ENCODE measurements around the gene HRH1. TPM values are rescaled to one million over a fixed set of nuclear protein-coding genes. Genes with fewer than 3 reads are reported as not detected.

HRH1 gene
- total and polyA plus RNA-seq, 12 donors, result 0.24 to 6.5 (median 2.2) TPM

DNA sequence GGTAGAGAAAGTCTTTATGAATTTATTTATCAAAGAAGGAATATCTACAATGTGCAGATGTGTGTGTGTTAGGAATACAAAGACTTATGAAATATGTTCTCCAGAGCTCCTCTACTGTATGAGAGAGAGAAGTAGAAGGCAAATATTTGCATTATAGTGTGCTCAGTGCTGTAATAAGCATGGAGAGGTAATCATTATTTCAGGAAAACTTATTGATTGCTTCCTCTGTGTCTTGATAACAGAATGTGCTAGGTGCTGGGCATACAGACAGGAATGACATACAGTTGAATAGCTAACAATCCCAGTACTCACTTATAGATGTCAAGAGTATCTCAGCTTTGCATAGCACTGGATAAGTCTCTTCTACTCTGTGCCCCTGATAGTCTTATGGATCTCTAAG is 148.2 kb downstream of the HRH1 start:
- no peak for TF ChIP-seq POLR2A (IDR thresholded peaks at IDR 0.05)
- TF ChIP-seq, protein P1, sequence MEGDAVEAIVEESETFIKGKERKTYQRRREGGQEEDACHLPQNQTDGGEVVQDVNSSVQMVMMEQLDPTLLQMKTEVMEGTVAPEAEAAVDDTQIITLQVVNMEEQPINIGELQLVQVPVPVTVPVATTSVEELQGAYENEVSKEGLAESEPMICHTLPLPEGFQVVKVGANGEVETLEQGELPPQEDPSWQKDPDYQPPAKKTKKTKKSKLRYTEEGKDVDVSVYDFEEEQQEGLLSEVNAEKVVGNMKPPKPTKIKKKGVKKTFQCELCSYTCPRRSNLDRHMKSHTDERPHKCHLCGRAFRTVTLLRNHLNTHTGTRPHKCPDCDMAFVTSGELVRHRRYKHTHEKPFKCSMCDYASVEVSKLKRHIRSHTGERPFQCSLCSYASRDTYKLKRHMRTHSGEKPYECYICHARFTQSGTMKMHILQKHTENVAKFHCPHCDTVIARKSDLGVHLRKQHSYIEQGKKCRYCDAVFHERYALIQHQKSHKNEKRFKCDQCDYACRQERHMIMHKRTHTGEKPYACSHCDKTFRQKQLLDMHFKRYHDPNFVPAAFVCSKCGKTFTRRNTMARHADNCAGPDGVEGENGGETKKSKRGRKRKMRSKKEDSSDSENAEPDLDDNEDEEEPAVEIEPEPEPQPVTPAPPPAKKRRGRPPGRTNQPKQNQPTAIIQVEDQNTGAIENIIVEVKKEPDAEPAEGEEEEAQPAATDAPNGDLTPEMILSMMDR (IDR thresholded peaks at IDR 0.05), result no peak
- Histone ChIP-seq H3K36me3 (replicated peaks in 1 of 2) (peaks cover 0 to 10% of the 10 kb centered on the region in 2 donors), H3K27me3 (no peaks in the 10 kb centered on the region), H3K4me1 (replicated peaks in 1 of 2) (peaks cover 20 to 24% of the 10 kb centered on the region in 2 donors), H3K9me3 (replicated peaks in 1 of 3) (no peaks in the 10 kb centered on the region), H3K27ac (no peak overlapping the region), H3K4me3 (no peak overlapping the region)
- DNase-seq, result no peak
- intact Hi-C loops (cut with DNase I), result no loop called here

DNA sequence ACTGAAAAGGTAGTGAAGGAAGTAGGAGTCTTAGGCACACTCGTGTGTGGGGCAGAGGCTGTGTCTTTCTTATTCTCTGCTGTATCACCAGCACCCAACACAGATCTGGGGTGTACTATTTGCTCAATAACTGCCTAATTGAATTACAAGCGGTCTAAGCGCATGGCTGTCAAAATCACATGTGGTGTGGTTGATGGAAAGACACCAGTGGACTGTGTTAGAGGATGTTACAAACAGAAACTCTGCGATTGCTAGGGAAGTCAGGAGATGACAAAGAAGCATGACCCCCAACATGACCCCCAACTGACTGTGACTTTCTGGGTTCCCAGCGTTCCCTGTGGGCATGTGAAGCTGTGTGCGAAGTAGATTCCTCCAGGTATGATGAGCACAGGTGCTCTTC is 149.9 kb downstream of the HRH1 start:
- peaks cover 25 to 32% of the 10 kb centered on the region in 2 donors for H3K4me1 ChIP-seq (replicated peaks in 1 of 2)
- no peak overlapping the region for H3K4me3 ChIP-seq
- no peaks in the 10 kb centered on the region for H3K9me3 ChIP-seq (replicated peaks in 1 of 3)
- TF ChIP-seq, protein P1 (IDR thresholded peaks at IDR 0.05), result no peak
- TF ChIP-seq POLR2A (IDR thresholded peaks at IDR 0.05), result no peak
- no peak overlapping the region for H3K27ac ChIP-seq
- peaks cover 0 to 21% of the 10 kb centered on the region in 2 donors for H3K36me3 ChIP-seq (replicated peaks in 1 of 2)
- intact Hi-C loops (cut with DNase I), result no loop called here
- no peaks in the 10 kb centered on the region for H3K27me3 ChIP-seq
- WGBS, 4 donors, result 83 to 97% (median 92%) methylated on average over 6 of the region's 6 CpGs
- no peak for DNase-seq

- intact Hi-C loops (cut with DNase I), result no loop called here
- H3K4me3 ChIP-seq, result no peak overlapping the region
- TF ChIP-seq POLR2A (IDR thresholded peaks at IDR 0.05), result no peak
- TF ChIP-seq, protein P1 (IDR thresholded peaks at IDR 0.05), result no peak
- peaks cover 25 to 32% of the 10 kb centered on the region in 2 donors for H3K4me1 ChIP-seq (replicated peaks in 1 of 2)
- H3K27me3 ChIP-seq, result no peaks in the 10 kb centered on the region
- no peaks in the 10 kb centered on the region for H3K9me3 ChIP-seq (replicated peaks in 1 of 3)
- H3K27ac ChIP-seq, result peak overlapping the region in 3 of 5 donors; percentile 24 to 79 (median 53)
- peaks cover 0 to 16% of the 10 kb centered on the region in 2 donors for H3K36me3 ChIP-seq (replicated peaks in 1 of 2)
- 43 to 64% (median 57%) methylated on average over 1 of the region's 1 CpG for WGBS, 4 donors
- peak in 1 of 7 donors; percentile 21 for DNase-seq
Measured at GRCh38 chr3:11305509-11305908, 151.2 kb downstream of the HRH1 start.

DNA sequence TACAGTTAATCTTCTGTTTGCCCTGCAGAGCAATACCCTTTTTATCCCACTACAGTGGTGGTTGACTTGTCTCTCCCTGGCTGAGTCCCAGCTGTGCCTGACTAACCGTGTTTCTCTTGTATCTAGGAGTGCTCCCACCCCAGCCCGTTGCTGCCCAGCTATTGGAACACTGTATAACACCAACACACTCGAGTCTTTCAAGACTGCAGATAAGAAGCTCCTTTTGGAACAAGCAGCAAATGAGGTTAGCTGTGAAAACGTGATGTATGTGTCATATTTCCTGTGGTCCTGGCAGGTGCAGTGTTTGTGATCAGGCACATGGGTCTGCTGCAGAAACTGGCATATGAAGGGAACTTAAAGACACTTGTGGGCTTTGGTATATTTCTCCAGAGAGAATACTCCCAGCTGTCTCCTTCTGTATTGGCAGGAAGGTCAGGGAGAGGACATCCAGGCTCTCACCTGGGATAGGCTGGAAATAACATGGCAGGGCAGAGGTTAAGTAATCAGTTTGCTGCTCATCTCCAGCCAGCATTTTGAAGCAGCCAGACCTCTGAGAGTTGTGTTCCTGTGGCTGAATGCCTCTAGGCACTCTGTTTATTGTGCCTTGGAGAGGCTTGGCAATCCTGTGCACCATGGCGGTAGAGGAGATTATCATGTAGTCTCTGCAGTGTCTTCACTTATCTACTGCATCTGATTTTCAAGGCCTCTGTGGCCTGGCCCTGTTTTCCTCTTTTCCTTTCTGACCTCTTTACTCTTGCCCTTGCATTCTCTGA is 152.7 kb downstream of the HRH1 start:
- Histone ChIP-seq H3K4me3 (no peak overlapping the region), H3K36me3 (replicated peaks in 1 of 2) (peaks cover 0 to 21% of the 10 kb centered on the region in 2 donors), H3K9me3 (replicated peaks in 1 of 3) (no peaks in the 10 kb centered on the region), H3K27me3 (no peaks in the 10 kb centered on the region), H3K27ac (peak overlapping the region in 4 of 5 donors; percentile 53 to 79 (median 62)), H3K4me1 (replicated peaks in 1 of 2) (peaks cover 25 to 32% of the 10 kb centered on the region in 2 donors)
- DNase-seq, result peak in 6 of 7 donors; percentile 39 to 76 (median 50)
- WGBS, 4 donors, result 18 to 30% (median 26%) methylated on average over 5 of the region's 5 CpGs
- TF ChIP-seq, protein P1 (IDR thresholded peaks at IDR 0.05), result no peak
- TF ChIP-seq POLR2A (IDR thresholded peaks at IDR 0.05), result no peak
- intact Hi-C loops (cut with DNase I), result no loop called here

All from adrenal gland (tissue), 12 donors.